Measurements from ENCODE around the gene DGKD.

The DGKD gene

DNA sequence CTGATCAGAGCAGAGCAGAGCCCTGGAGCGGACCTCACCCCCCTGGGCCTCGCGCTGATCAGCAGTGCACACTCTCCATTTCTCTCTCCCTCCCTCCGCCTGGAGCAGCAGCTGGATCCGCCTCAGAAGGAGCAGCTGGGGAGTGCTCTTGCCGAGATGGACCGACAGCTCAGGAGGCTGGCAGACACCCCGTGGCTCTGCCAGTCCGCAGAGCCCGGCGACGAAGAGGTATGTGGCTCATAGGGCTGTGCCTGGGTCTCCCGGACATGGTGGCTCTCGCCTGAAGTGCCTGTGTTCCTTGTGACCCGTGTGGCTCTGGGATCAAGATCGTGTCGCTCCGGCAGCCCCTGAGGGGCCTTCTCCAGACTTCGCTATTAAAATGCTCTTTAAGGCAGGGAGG, 109.8 kb downstream of the DGKD start:
- no peak for DNase-seq

DNA sequence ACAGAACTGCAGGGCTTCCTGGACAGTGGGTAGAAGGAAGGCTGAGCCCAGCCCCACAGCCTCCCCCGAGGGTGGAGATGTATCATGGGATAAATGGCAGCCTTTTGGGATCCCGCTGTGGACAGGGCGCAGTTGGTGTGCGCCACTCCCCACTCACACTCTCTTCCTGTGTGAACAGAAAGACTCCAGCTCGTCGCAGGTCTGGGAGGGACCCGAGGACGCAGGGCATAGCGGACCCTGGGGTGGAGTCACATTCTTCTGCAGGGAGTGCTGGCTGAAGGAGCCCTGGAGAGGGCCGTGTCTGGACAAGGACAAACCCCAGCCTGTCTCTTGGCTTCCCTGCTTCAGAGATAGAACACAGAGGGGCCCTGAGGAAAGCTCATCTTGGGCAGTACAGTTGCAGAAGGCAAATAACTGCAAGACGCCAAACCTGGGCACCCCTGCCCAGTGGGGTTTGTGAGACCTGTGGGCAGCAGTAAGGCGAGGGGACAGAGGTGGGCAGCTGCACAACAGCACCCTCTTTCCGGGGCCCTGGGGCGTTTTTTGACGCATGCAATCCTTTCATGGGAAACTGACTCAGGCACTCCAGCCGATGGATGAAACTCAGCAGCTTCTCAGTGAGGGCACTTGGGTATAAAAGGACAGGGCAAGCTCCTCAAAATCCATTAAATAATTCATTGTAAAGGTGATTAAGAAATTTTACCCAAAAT, 110.4 kb downstream of the DGKD start:
- DNase-seq = no peak

DNA sequence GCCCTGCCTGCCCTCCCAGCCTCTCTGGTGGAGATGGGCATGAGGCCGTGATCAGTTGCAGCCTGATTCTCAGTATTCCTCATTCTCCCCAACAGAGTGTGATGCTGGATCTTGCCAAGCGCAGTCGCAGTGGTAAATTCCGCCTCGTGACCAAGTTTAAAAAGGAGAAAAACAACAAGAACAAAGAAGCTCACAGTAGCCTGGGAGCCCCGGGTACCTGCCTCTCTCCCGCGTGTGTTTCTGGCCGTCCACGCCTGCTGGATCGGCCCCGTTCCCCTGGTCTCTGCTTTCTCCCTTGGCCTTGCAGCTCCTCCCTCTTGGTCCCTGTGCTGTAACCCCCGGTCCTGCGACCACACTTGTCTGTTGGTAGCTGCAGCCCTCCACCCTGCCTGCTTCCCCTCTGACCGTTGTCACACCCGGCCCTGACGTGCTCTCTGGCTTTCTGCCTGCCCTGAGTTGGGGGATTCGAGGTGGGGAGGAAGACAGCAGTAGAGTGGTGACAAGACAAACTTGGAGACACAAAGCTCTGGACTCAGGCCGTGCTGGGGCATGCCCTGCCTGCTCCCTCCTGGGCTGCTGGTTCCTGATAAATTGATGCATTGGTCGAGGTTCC, 112.8 kb downstream of the DGKD start:
- no peak for DNase-seq

GRCh38 chr2:233468047-233468740, 113.9 kb downstream of the DGKD start:
- no peak for DNase-seq

DNA sequence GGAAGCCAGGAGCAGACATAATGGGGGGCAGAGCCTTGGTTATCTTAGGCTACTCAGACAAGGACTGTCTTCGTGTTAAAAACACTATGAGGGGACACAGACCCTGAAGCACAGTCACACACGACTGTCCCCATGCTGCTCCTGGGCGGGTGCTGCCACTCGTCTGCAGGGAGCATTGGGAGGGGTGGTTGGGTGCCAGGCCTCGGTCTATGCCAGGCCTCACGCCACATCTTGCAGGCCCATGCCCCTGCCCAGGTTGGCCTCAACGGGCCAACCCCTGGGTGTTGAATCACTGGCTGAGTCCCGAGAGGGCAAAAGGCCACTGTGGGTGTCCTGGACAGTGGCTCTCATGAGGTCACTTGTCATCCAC, 114.4 kb downstream of the DGKD start:
- DNase-seq = no peak

GRCh38 chr2:233469261-233470010, 115.1 kb downstream of the DGKD start:
- no peak for DNase-seq

DNA sequence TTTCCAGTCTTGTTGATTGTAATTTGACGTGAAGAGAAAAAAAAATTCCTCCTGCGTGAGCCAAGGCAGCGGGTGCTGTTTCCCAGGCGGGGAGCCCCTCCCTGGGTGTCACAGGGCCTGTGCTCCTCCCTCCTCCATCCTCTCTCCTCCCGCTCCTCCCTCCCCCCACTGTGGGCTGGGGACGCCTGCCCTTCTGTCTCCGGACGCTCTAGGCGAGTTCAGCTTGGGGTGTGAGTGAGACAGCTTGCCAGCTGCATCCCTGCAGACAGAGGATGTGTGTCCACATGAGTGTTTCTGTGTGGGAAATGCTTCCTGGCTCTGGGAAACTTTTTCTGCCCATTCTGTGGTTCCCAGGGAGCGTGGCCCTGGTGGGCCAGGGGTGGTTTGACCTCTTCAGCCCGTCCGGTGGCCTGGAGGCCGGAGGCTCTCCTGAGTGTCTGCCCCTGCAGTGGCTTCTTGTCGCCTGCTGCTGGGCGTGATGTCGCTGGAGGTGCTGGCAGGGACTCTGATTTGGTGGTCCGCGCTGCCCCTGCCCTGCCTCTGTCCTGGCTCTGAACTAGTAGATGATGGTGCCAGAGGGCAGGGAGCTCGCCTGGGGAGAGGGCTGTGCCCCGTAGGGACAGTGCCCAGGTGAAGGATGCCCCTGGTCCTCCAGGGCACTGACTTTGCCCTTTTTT, 115.9 kb downstream of the DGKD start:
- no peak for DNase-seq

DNA sequence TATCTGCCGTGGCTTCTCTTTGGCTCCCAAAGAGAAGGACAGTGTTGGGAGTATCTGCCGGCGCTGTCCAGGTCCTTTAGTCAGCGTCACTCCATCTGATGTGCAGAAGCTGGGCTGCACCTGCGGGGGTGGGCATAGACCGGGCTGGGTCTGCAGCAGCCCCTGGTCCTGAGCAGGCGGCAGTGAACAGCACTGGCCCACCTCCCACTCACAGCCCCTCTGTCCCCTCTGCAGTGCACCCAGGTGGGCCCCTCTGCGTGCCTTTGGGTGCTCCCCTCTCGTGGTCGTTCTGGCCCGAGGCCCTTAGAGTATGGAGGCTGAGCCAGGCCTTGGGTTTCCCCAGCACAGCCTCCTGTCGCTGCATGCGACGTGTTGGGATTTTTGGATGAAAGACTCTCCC, 116.5 kb downstream of the DGKD start:
- no peak for DNase-seq

- no peak for DNase-seq
Observed at GRCh38 chr2:233471291-233472035, 117.2 kb downstream of the DGKD start.

- DNase-seq = no peak
Observed at GRCh38 chr2:233473386-233473791, 119.1 kb downstream of the DGKD start.

- no peak for DNase-seq
Observed at GRCh38 chr2:233473878-233474277, 119.6 kb downstream of the DGKD start.

- DNase-seq = no peak
Observed at GRCh38 chr2:233474308-233475160, 120.2 kb downstream of the DGKD start.

DNA sequence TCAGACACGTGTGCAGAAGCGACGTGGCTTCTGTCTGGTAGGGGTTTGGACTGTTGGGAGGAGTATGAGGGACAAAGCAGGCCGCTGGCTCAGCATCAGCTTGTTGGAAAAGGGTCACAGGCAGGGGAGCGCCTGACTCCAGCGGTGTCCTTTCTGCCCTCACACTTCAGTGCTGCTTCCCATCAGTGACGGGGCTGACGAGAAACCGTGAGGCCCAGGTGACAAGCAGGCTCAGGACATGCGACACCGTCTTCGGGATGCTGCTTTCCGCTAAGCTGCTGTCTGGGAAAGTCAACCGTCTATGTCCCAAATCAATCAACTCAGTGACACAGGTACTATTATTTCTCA, 121.7 kb downstream of the DGKD start:
- DNase-seq = no peak

DNA sequence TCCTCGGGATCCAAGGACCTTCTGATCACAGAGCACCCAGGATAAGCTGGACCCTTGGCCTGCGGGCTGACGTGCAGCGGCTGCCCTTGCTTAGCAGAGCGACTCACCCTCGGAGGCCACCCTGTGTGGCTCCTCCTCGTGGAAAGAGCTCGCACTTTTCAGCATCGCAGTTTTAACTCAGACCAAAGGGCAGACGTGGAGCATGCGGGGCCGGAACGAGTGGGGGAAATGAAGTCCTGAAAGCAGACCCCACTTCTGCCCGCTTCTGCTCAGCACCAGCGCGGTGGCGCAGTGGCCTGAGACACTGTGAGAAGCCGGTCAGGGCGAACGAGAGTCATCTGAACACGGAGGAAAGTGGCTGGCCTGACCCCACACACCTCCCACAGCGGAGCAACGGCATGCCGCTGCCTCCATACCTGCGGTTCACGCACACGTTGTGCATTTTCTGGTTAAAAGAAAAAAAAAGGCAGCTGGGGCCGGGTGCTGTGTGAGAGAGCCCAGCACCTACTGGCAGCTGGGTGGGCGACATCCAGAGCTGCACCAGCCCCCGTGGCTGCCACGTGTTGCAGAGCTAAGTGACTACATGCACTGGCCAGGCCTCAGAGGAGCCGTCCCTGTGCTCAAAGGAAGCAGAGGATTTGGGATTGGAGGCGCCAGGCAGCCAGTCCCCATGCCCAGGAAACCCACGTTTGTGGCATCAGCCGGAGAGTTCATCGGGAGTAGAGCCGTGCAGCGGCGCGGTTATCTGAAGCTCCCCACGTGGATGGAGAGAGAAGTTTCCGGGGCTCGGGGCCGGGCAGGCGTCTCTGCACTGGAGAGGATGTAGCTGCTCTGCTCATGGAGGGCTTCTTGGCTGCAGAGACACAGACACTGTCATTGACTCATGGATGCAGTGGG, 122.6 kb downstream of the DGKD start:
- DNase-seq = no peak

DNA sequence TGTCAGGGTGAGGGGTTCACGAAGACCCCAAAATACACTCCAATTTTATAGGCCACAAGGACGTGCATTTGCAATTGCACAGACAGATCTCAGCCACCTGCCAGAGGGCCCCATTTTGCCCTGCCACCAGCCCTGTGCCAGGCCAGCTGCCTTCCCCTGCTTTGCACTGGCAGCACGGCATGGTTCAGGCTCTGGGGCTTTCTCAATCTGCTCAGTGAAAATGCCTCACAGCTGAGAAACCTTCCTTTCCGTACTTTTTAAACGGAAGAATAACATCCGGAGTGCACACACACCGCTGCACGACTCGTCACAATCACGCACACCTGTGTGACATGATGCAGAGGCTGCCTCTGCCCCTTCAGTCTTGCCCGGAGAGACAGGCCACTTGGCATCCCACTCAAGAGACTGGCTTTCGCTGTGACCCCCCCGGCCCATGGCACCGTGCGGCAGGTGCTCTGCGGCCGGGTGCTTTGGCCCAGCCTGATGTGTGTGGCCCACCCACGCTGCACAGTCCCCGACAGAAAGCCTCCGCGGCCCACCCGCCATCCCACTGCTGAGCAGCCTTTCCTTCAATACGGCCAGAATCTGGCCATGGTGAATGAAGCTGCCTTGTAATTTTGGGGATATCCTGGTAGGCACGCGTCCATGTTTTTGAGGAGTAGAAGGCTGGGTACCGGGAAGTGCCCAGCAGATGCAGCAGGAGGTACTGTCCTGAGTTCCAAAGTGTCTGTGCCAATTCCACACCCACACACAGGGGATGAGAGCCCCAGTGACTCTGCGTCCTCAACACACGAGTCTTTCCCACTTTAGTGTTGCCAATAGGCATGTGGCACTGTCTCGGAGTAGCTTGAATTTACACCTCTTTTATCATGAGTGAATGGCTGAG, 123.5 kb downstream of the DGKD start:
- no peak for DNase-seq

DNA sequence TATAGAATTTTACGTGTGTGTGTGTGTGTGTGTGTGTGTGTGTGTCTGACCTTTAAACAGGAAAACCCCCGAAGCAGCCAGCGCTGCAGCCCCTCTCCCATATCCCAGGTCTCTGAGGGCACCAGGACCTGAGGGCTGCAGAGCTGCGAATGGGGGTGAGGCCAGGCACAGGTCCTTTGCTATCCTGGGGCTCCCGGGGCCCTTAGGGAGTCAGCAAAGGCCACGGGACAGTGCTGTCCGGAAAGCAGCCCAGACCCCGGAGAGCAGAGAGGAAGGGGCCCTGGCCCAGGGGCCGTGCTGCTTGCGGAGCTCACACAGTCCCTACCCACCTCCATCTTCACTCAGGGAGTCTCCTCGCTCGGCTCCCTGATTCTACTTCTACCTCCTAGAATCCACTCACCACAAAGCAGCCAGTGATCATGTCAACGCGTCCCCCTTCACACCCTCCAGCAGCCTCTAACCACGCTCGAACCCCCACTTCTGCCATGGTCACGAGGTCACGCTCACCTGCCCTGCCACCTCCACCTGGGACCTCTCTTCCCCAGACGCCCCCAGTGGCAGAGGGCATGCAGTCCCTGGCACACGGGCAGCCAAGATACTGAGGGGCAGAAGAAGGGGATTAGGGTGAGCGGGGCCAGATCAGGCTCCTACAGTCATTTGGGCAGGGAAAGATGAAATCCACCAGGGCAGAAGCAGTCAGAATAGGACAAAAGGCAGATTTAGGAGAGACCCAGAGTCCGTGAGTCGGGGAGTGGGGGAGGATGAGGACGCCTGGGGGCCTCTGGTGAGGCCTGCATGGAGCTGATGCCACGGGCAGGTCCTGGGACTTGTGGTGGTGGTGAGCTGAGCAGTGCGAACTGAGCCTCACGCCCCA, 125.6 kb downstream of the DGKD start:
- no peak for DNase-seq

DNA sequence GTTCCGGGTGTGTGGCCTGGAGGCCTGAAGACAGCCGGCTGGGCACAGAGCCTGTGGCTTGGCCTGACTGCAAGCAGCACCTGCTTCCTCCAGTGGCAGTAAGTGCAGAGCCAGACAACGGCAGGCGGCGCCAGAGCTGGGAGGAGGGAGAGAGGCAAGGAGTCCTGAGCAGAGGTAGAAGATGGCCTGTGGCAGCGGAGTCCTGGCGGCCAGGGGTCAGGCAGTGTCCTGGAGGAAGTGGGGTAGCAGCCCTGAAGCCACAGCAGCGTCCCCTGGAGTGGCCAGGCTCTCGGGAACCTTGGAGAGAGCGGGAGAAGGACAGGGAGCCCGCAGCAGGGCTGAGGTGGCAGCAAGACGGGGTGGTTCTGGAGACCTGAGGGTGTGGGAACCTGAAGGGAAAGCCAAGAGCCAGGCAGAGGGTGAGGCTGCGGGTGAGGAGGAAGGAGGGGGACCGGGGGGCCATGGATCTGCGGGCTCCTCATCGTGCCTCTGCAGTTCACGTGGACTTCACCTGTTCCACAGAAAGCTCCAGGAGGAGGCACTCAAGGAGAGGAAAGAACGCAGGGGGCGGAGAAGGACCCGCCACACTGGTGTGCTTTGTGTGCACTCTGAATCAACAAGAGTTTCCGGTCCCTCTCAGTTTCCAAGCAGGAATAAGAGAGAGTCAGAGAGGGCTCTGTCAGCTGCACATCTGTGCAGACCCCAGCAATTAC, 126.4 kb downstream of the DGKD start:
- DNase-seq = no peak
